SK-N-MC (cell line): Measurements from ENCODE around the gene ANKRD44.

Experiments
- EZH2 ChIP-seq: fragments of 200-600 bp; sonication (generic); IDR thresholded peaks from one replicate; pipeline ENCODE4 v1.6.1; 2017; ENCODE audit warnings: antibody characterized with exemption
- POLR2AphosphoS5 ChIP-seq: IDR thresholded peaks from 2 replicates; pipeline ENCODE4 v1.6.1; 2012; ENCODE audit warnings: mild to moderate bottlenecking, low read depth, low read length, borderline replicate concordance

GRCh38 chr2:197148401-197148800, 162.2 kb downstream of the ANKRD44 start:
- no peak for TF ChIP-seq POLR2AphosphoS5
- TF ChIP-seq EZH2: no peak
